Ovary (tissue), 9 donors: Measurements from ENCODE around the gene DVL1. TPM values are rescaled to one million over a fixed set of nuclear protein-coding genes. Genes with fewer than 3 reads are reported as not detected.
"Not testable (repeated sequence)": the region's sequence is repeated elsewhere in the genome, so short reads cannot be mapped to it uniquely, and the experiment has no call there.

Source experiments
- DNase-seq, 5 donors: peaks; one replicate each; pipeline ENCODE4 v3.0.0-alpha.2; 2019 to 2020
- H3K27ac ChIP-seq, 2 donors: fragments of 200-600 bp; one replicate each; pipeline versions ENCODE4 v1.5.1 to v1.8.0; 2019 to 2022
- H3K27me3 ChIP-seq: fragments of 200-600 bp; one replicate; pipeline ENCODE4 v1.8.0; 2022
- H3K36me3 ChIP-seq: fragments of 200-600 bp; sonication (generic); one replicate; pipeline ENCODE4 v1.5.1; 2019
- H3K4me1 ChIP-seq: one replicate; pipeline ENCODE4 v1.8.1; 2013; ENCODE audit warnings: mild to moderate bottlenecking, moderate library complexity; ENCODE audit not compliant: insufficient read depth
- H3K4me3 ChIP-seq: fragments of 200-600 bp; sonication (generic); one replicate; pipeline ENCODE4 v1.5.1; 2017
- H3K9me3 ChIP-seq, 2 donors: fragments of 200-600 bp in 1 of 2; sonication (generic) in 1 of 2; one replicate each; pipeline versions ENCODE4 v1.5.1 to v1.8.1; 2013 to 2019; ENCODE audit warnings: mild to moderate bottlenecking in 1 of 2, moderate library complexity in 1 of 2
- EP300 ChIP-seq: sonication (generic); formaldehyde crosslinking; IDR thresholded peaks from one replicate; pipeline ENCODE4 v1.6.1; 2017; ENCODE audit warnings: antibody characterized with exemption
- POLR2A ChIP-seq: fragments of 450-650 bp; IDR thresholded peaks from one replicate; pipeline ENCODE4 v1.6.1; 2017; ENCODE audit warnings: antibody characterized with exemption, mild to moderate bottlenecking, moderate library complexity
- WGBS, 3 donors: extraction: QIAGEN DNeasy Blood & Tissue Kit in 1 of 3; methylation state at CpG; one replicate each; pipeline versions ENCODE4 v1.1.5 to v1.1.7; 2013 to 2017; 5-methylcytosine and 5-hydroxymethylcytosine counted together
- intact Hi-C, 4 donors: fragments of 100-400 bp; cut with DNase I; formaldehyde crosslinking; loops; one replicate each; pipeline versions ENCODE4 v1.11.0 to v1.15.1; 2022 to 2023
- polyA plus RNA-seq, 2 donors: library from polyadenylated mRNA; stranded (reverse); fragments of 200-250 nt in 1 of 2; fragments of 350-450 nt in 1 of 2; fragmentation: Illumina TruSeq in 1 of 2; extraction: RNeasy Lipid Tissue Mini Kit (QIAGEN cat#74804) in 1 of 2; gene quantifications; one replicate each; pipeline ENCODE4 v1.2.3, GENCODE V29; 2013 to 2014
- total RNA-seq, 7 donors: library from RNA; depleted of rRNA in 2 of 7; stranded (reverse); fragments of >200 nt in 2 of 7; fragmentation: NEBNext Ultra II Directional in 3 of 7; extraction: Animal tissue kit (Norgen Biotek cat#: 25700) in 3 of 7; gene quantifications; one replicate each; pipeline versions ENCODE4 v1.1.0 to v1.2.4, GENCODE V29; 2016 to 2023
- TF ChIP-seq, protein P1 (sequence below), 3 donors: fragments of 450-650 bp in 2 of 3; fragments of 200-600 bp in 1 of 3; IDR thresholded peaks; one replicate each; pipeline versions ENCODE4 v1.5.1 to v1.8.0; 2016 to 2022; ENCODE audit warnings: antibody characterized with exemption in 3 of 3, mild to moderate bottlenecking in 1 of 3
- donor health status: DM: no; HTN: no; CAD: no; lungs with moderate emphysema.
- donor health status: DM: no; HTN: no; CAD: no.
- donor health status: Bipolar disorder and iron deficiency.
- donor health status: DM: yes; HTN: yes; CAD: no.
- donor health status: DM: no; HTN: no; CAD: no.
- donor health status: DM: yes; HTN: yes; CAD: no.

Gene DVL1
- total and polyA plus RNA-seq, 9 donors = 2.1 to 85.2 (median 62.5) TPM

DNA sequence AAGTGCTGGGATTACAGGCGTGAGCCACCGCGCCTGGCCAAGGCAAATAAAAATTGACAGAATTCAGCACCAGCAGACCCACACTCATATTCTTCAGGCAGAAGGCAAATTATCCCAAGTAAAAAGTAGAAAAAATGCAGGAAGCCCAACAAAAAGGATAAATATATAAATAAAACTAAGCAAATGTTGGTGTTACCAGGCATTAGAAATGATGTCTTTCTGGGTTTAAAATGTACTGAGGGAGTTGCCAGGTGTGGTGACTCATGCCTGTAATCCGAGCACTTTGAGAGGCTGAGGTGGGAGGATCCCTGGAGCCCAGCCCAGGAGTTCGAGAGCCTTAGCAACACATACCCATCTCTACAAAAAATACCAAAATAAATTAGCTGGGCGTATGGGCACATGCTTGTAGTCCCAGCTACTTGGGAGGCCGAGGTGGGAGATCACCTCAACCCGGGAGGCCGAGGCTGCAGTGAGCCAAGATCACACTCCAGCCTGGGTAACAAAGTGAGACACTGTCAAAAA lies 31.0 kb downstream of the DVL1 start:
- no peaks in the 10 kb centered on the region for H3K27me3 ChIP-seq
- 10 to 18% (median 16%) methylated on average over 9 of the region's 9 CpGs for WGBS, 3 donors
- H3K9me3 ChIP-seq = no peaks in the 10 kb centered on the region
- H3K4me1 ChIP-seq = peaks cover 6% of the 10 kb centered on the region
- intact Hi-C loops = loop anchor here in 1 of 4 donors (10.0 kb wide), 1 partner anchor 187 kb away; no protein-coding TSS in a partner anchor
- TF ChIP-seq EP300 = no peak
- TF ChIP-seq, protein P1, sequence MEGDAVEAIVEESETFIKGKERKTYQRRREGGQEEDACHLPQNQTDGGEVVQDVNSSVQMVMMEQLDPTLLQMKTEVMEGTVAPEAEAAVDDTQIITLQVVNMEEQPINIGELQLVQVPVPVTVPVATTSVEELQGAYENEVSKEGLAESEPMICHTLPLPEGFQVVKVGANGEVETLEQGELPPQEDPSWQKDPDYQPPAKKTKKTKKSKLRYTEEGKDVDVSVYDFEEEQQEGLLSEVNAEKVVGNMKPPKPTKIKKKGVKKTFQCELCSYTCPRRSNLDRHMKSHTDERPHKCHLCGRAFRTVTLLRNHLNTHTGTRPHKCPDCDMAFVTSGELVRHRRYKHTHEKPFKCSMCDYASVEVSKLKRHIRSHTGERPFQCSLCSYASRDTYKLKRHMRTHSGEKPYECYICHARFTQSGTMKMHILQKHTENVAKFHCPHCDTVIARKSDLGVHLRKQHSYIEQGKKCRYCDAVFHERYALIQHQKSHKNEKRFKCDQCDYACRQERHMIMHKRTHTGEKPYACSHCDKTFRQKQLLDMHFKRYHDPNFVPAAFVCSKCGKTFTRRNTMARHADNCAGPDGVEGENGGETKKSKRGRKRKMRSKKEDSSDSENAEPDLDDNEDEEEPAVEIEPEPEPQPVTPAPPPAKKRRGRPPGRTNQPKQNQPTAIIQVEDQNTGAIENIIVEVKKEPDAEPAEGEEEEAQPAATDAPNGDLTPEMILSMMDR (IDR thresholded peaks at IDR 0.05) = no peak
- no peak for TF ChIP-seq POLR2A
- peak; percentile 89 to 96 (median 94) for DNase-seq
- no peaks in the 10 kb centered on the region for H3K36me3 ChIP-seq
- no peak overlapping the region for H3K4me3 ChIP-seq
- peak overlapping the region; percentile 43 to 51 for H3K27ac ChIP-seq

DNA sequence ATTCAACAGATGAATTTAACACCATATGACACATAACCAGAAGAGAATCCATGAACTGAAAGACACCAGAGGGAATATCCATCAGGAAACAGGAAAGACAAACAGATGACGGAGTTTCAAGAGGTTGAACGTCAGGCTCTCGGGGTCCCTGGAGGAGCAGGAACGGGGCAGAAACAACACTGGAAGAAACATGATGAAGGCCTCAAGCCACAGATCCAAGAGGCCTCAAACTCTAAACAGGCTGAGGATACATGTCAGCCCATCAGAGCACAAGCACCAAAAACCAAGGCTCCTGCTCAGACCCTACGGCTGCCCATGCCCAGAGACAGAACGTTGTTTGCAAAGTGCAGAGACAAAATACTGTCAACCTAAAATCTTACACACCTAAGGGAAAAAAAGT lies 31.8 kb downstream of the DVL1 start:
- Histone ChIP-seq H3K4me1 (peaks cover 6% of the 10 kb centered on the region), H3K27ac (peak overlapping the region; percentile 43 to 44), H3K27me3 (no peaks in the 10 kb centered on the region), H3K36me3 (no peaks in the 10 kb centered on the region), H3K4me3 (no peak overlapping the region), H3K9me3 (no peaks in the 10 kb centered on the region)
- no peak for DNase-seq
- WGBS, 3 donors = 79 to 86% (median 85%) methylated on average over 6 of the region's 6 CpGs
- TF ChIP-seq, protein P1 (IDR thresholded peaks at IDR 0.05) = no peak
- TF ChIP-seq EP300 (no peak), POLR2A (no peak)
- intact Hi-C loops = loop anchor here in 1 of 4 donors (10.0 kb wide), 1 partner anchor 187 kb away; no protein-coding TSS in a partner anchor

GRCh38 chr1:1316199-1316598 lies 33.0 kb downstream of the DVL1 start:
- not testable (repeated sequence) for H3K4me3 ChIP-seq, H3K27me3 ChIP-seq, H3K4me1 ChIP-seq, DNase-seq, H3K9me3 ChIP-seq, H3K27ac ChIP-seq, H3K36me3 ChIP-seq
- intact Hi-C loops = loop anchor here in 1 of 4 donors (10.0 kb wide), 1 partner anchor 189 kb away; no protein-coding TSS in a partner anchor
- WGBS, 3 donors = 87 to 90% (median 89%) methylated on average over 8 of the region's 8 CpGs

DNA sequence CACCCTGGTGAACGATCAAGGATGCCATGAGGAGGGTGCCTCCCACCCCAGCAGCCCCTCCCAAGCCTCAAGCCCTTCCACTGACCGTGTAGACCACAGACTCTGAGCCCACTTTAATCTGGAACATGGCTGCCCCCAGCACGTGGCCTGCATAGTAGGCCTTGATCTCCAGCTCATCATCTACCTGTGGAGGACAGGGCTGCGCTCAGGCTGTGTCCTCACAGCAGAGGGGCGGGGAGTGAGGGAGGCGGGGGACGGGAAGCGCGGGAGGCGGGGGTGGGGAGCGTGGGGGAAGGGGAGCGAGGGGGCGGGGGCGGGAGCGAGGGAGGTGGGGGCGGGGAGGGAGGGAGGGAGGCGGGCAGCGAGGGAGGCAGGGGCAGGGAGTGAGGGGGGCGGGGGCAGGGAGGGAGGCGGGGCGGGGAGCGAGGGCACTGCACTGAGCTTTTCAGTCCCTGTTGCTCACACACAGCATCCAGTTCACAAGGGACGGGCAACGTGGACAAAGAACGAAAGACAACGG lies 33.7 kb downstream of the DVL1 start:
- no peak overlapping the region for H3K27ac ChIP-seq

More for the DNA sequence above, 33.7 kb downstream of the DVL1 start:
- Histone ChIP-seq H3K4me1 (peaks cover 6% of the 10 kb centered on the region), H3K36me3 (no peaks in the 10 kb centered on the region), H3K27me3 (no peaks in the 10 kb centered on the region), H3K4me3 (no peak overlapping the region), H3K9me3 (no peaks in the 10 kb centered on the region)
- intact Hi-C loops = loop anchor here in 1 of 4 donors (10.0 kb wide), 1 partner anchor 189 kb away; no protein-coding TSS in a partner anchor
- DNase-seq = no peak
- 52 to 54% (median 53%) methylated on average over 22 to 26 of the region's 26 CpGs for WGBS, 3 donors
- TF ChIP-seq, protein P1 (IDR thresholded peaks at IDR 0.05) = no peak
- no peak for TF ChIP-seq POLR2A
- TF ChIP-seq EP300 = no peak
